Activated CD4-positive, alpha-beta T cell treated with anti-CD3 and anti-CD28 coated beads, Interleukin-2, amount 50 U/mL, for 48 hours (primary cell): ENCODE measurements around the gene ARHGAP28.

Experiments used
- DNase-seq, 2 experiments: peaks; one replicate each; pipeline ENCODE4 v3.0.0-alpha.2; 2020

ARHGAP28 gene

GRCh38 chr18:6940451-6940850, 210.9 kb downstream of the ARHGAP28 start:
- no peak for DNase-seq

- DNase-seq: no peak
These were observed 212.5 kb downstream of the ARHGAP28 start for GRCh38 chr18:6941996-6942395.

- no peak for DNase-seq
These were observed 213.2 kb downstream of the ARHGAP28 start for GRCh38 chr18:6942742-6943141.

- no peak for DNase-seq
These were observed 213.6 kb downstream of the ARHGAP28 start for GRCh38 chr18:6943143-6943542.

GRCh38 chr18:6947338-6948030, 218.0 kb downstream of the ARHGAP28 start:
- no peak for DNase-seq

- DNase-seq: no peak
These were observed 219.0 kb downstream of the ARHGAP28 start for GRCh38 chr18:6948281-6949055.

GRCh38 chr18:6949800-6950586, 220.5 kb downstream of the ARHGAP28 start:
- no peak for DNase-seq

- no peak for DNase-seq
These were observed 221.1 kb downstream of the ARHGAP28 start for GRCh38 chr18:6950641-6951040.

GRCh38 chr18:6951336-6952090, 222.0 kb downstream of the ARHGAP28 start:
- no peak for DNase-seq

GRCh38 chr18:6954501-6954900, 225.0 kb downstream of the ARHGAP28 start:
- DNase-seq: no peak

- no peak for DNase-seq
These were observed 225.8 kb downstream of the ARHGAP28 start for GRCh38 chr18:6955304-6955703.

GRCh38 chr18:6956495-6956894, 227.0 kb downstream of the ARHGAP28 start:
- no peak for DNase-seq

- no peak for DNase-seq
These were observed 227.5 kb downstream of the ARHGAP28 start for GRCh38 chr18:6956999-6957398.

GRCh38 chr18:6959110-6959509, 229.6 kb downstream of the ARHGAP28 start:
- no peak for DNase-seq

GRCh38 chr18:6960124-6960523, 230.6 kb downstream of the ARHGAP28 start:
- no peak for DNase-seq

GRCh38 chr18:6960656-6961055, 231.1 kb downstream of the ARHGAP28 start:
- DNase-seq: no peak

- DNase-seq: no peak
These were observed 231.8 kb downstream of the ARHGAP28 start for GRCh38 chr18:6961331-6961730.

- no peak for DNase-seq
These were observed 233.3 kb downstream of the ARHGAP28 start for GRCh38 chr18:6962571-6963451.

- DNase-seq: no peak
These were observed 234.1 kb downstream of the ARHGAP28 start for GRCh38 chr18:6963452-6964097.
